ENCODE data around the gene KHDRBS1.

The KHDRBS1 gene

GRCh38 chr1:32091176-32091575 lies 77.5 kb downstream of the KHDRBS1 start:
- no peak for DNase-seq (ENCODE audit: low read depth)
- H3K36me3 ChIP-seq (ENCODE audit: control insufficient read depth, insufficient read depth, low read length, severe bottlenecking) = peaks cover 42% of the 10 kb centered on the region
- H3K27me3 ChIP-seq (replicated peaks; ENCODE audit: control insufficient read depth, insufficient read depth, low read length) = no peaks in the 10 kb centered on the region
- no peak overlapping the region for H3K9ac ChIP-seq (ENCODE audit: low read length)
- H3K4me1 ChIP-seq (ENCODE audit: control insufficient read depth, insufficient read depth, low read length) = no peaks in the 10 kb centered on the region
- H3K4me3 ChIP-seq (ENCODE audit: low read length) = no peak overlapping the region
- no peaks in the 10 kb centered on the region for H3K9me3 ChIP-seq (ENCODE audit: control insufficient read depth, low read length)

- H3K9ac ChIP-seq (ENCODE audit: low read length) = no peak overlapping the region
- no peaks in the 10 kb centered on the region for H3K27me3 ChIP-seq (replicated peaks; ENCODE audit: control insufficient read depth, insufficient read depth, low read length)
- H3K4me1 ChIP-seq (ENCODE audit: control insufficient read depth, insufficient read depth, low read length) = no peaks in the 10 kb centered on the region
- no peaks in the 10 kb centered on the region for H3K9me3 ChIP-seq (ENCODE audit: control insufficient read depth, low read length)
- H3K36me3 ChIP-seq (ENCODE audit: control insufficient read depth, insufficient read depth, low read length, severe bottlenecking) = peaks cover 42% of the 10 kb centered on the region
- DNase-seq (ENCODE audit: low read depth) = no peak
- no peak overlapping the region for H3K4me3 ChIP-seq (ENCODE audit: low read length)
Observed at GRCh38 chr1:32091591-32091990, 77.9 kb downstream of the KHDRBS1 start.

All from adipocyte (in vitro differentiated cells).